Measurements from ENCODE around the gene TRRAP.

Gene TRRAP

DNA sequence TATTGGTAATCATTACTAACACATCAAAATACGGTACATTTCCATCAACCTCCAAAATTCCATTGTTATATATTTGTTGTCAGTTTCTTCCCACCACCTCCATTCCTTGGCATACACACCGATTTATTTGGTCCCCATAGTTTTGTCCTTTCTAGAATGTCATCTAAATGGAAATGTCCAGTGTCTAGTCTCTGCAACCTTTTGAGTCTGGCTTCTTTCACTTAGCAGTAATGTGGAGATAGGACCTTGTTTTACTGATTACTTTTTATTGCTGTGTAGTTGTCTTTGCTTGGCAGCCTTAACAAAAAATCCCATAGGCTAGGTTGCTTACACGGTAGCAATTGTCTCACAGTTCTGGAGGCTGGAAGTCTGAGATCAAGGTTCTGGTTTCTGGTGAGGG, 22.5 kb downstream of the TRRAP start:
- DNase-seq (ENCODE audit: low read depth, low spot score) = no peak

DNA sequence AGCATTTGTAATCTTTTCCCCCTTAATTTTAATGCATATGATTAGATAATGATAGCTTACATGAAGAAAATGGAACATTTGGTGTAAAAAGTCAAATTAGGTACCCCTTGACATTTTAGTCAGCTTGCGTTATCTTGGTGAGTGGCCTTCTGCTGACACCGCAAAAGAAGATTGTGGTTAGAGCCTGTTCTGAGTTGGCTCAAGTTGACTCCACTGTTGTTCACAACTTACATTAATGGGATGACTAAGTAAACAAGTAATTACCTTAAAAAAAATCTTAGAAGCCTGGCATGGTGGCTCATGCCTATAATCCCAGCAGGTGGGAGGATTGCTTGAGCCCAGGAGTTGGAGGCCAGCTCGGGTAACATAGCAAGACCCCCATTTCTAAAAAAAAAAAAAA, 24.2 kb downstream of the TRRAP start:
- no peak for DNase-seq (ENCODE audit: low read depth, low spot score)

DNA sequence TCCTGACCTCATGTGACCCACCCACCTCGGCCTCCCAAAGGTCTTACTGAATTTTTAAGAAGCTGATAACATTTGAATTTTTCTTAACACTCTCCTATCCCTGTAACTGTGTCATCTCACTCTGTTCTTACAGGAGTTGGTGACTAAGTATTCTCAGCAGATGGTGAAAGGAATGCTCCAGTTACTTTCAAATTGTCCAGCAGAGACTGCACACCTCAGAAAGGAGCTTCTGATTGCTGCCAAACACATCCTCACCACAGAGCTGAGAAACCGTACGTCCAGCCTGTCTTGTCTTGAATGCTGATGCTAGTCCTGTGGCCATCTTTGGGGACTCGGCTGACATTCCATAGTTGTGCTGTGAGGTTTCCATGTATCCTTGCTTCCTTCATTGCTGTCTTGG, 24.9 kb downstream of the TRRAP start:
- no peak for DNase-seq (ENCODE audit: low read depth, low spot score)

DNA sequence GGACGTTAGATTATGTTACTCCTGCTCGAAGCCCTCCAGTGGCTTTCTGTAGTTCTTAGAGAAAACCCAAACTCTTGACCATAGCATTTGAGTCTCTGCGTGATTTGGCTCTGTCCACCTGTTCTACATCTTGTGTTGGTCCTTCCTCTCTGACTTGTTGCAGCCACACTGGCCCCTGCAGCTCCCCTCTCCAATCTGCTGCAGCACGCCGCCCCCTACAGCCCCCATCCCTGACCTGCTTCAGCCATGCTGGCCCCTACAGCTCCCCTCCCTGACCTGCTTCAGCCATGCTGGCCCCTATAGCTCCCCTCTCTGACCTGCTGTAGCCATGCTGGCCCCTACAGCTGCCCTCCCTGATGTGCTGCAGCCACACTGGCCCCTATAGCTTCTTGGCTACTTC, 29.2 kb downstream of the TRRAP start:
- no peak for DNase-seq (ENCODE audit: low read depth, low spot score)

DNA sequence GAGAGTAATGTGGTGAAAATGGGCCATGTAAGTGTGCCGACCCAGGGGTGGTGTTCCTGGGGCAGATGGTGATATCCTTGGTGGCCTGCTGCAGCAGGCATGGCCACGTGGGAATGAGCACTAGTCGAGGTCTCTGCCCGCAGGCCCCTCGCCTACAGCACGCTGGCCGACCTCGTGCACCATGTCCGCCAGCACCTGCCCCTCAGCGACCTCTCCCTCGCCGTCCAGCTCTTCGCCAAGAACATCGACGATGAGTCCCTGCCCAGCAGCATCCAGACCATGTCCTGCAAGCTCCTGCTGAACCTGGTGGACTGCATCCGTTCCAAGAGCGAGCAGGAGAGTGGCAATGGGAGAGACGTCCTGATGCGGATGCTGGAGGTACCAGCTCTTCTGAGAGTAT, 30.3 kb downstream of the TRRAP start:
- no peak for DNase-seq (ENCODE audit: low read depth, low spot score)

DNA sequence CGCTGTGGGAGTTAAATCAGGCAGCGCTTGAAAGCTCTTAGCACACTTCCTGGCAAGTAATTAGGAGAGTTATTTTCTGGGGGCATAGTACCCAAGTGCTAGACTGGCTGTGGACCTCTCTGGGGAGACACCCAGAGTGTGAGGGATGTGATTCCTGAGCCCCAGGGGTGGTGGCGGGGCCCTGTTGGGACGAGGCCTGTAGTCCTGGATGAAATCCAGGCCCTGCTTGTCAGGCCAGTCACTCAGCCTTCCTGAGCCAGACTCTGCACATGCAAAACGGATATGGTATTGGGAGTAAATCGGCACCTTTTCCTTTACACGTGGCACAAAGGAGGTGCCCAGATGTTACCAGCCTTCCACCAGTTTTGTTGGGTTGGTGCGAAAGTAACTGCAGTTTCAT, 31.2 kb downstream of the TRRAP start:
- no peak for DNase-seq (ENCODE audit: low read depth, low spot score)

DNA sequence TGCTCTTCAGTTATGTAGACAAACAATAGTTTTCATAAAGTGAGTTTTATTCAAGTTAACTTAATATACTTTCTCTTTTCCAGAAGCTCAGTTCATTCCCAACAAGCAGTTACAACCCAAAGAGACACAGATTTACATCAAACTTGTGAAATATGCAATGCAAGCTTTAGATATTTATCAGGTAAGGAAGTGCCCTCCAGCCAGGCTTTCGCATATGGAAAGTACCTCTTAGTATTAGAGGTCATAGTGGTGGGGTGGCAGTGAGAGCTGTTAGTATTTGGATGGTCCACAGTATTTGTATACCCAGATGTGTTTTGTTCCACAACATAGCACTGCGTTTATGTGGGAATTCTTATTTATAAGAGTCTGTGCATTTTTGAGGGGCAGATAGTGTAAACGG, 32.1 kb downstream of the TRRAP start:
- DNase-seq (ENCODE audit: low read depth, low spot score) = no peak

DNA sequence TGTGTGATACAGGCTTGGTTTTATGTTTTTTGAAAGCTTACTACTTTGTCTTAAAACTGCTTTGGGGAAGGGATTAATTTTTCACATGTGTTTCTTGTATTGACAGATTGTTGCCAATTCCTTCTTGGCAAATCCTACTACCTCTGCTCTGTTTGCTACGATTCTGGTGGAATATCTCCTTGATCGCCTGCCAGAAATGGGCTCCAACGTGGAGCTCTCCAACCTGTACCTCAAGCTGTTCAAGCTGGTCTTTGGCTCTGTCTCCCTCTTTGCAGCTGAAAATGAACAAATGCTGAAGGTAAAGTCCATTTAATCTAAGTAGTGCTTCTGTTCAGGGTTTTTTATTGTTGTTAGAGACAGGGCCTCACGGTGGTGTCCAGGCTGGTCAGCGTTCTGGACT, 33.6 kb downstream of the TRRAP start:
- no peak for DNase-seq (ENCODE audit: low read depth, low spot score)

DNA sequence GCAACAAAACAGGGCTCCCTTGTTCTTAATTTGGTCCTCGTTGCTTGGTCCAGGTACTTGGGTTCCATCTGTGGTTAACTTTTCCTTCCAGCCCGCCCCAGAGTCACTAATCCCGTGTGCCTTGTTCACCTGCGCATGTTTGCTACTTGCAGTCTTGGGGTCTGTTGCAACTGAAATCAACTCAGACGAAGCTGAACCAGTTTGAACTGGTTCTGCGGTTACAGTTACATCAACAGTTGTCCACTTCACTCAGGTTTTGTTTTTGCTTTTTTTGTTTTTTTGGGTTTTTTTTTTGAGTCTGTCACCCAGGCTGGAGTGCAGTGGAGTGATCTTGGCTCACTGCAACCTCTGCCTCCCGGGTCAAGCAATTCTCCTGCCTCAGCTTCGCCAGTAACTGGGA, 34.7 kb downstream of the TRRAP start:
- DNase-seq (ENCODE audit: low read depth, low spot score) = no peak

DNA sequence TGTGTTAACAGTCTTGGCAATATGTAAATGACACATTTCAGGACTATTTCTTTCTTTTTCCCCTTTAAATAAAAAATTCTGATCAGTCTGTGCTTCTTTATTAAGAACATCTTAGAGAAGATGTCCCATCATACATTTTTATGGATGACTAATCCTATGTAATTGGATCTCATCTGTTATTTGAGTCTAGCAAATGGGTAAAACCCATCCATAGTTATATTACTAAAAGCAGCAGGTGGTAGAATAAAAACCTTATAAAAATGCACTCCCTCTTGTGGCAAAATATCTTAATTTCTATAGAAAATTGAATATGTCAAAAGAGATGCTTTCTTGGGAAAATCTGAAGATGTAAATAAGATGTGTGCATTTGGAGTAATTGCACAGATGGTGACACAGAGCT, 35.3 kb downstream of the TRRAP start:
- peak; percentile 16 for DNase-seq (ENCODE audit: low read depth, low spot score)

DNA sequence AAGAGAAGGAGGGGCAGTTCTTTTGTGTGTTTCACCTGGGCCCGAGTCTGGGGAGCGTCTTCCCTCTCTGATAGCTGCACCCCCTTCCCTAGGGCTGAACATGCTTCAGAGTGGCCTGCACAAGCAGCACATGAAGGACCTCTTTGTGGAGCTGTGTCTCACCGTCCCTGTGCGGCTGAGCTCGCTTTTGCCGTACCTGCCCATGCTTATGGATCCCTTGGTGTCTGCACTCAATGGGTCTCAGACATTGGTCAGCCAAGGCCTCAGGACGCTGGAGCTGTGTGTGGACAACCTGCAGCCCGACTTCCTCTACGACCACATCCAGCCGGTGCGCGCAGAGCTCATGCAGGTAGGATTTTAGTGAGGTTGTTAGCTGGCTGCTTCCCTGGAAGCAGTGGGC, 39.0 kb downstream of the TRRAP start:
- no peak for DNase-seq (ENCODE audit: low read depth, low spot score)

DNA sequence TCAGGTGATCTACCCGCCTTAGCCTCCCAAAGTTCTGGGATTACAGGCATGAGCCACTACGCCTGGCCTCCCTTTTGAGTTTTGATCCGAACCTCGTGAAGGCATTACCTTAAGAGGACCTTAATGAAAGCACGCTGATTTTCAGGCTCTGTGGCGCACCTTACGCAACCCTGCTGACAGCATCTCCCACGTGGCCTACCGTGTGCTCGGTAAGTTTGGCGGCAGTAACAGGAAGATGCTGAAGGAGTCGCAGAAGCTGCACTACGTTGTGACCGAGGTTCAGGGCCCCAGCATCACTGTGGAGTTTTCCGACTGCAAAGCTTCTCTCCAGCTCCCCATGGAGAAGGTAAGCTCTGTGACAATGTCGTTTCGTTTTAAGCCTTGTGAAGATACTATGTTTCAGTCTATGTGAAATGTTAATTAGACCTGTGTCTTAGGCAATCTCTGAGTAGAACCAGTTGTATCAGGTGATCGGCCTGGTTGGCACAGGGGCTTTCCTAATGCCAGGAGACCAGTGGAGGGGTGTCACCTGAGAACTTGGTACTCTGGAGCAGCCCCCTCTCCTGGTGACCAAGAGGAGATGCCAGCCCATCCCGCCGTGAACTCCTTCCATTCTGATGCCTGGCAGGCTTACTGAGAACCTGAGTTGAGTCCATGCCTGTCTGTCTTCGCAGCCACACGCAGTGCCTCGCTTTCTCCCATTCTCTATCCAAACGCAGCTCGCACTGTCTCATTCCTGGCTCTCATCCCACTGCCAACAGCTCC, 43.5 kb downstream of the TRRAP start:
- no peak for DNase-seq (ENCODE audit: low read depth, low spot score)

DNA sequence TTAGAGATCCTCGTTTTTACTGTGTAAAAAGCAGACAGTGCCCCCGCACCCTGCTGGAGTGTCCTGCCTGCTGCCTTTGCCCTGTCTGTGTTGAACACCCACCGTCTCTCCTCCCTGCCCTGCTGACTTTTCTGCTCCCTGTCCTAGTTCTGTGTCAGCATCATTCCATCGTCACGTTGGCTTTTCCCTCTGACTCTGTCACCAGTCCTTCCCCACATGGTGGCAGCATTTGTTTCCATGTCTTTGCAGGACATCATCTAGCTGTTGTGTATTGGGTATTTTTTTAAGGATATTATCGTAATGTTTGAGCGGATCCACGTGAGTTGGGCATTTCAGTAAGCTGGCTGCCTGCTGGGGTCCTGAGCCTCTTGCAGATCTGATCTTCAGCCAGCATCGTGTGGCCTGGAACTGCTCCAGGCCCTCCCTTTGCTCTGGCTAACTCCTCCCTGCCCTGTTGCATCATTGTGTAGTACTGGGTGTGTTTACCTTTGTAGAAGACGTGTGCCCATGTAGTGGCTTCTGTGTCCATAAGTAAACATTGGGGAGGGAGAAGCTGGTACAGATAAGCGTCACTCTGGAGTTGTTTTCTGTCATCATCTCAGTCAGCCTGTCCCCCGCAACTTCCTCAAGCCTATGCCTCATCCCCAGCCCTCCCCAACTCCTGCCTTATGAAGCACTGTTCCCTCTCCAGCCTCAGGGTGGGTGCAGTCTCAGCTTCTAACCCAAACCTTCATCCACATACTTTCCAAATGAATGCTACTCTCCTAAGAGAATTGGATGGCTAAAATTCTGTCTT, 44.3 kb downstream of the TRRAP start:
- DNase-seq (ENCODE audit: low read depth, low spot score) = peak; percentile 27

DNA sequence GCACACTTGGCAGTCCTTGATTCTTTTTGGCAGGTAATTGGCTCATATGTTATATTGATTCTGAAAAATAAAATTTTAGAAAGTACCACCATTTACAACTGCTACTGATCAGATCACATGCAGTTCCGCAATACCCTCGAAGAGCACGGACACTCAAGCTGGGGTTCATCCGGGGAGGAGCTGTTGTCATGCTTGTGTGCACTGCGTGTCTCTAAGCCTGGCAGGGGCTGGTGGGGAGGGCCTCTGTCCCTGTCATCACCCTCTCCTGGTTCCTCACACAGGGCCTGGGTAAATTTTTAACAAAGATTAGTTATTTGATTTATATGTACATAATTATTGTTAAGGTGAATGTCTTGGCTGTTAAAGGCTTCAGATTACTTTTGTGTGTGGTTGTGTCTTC, 45.2 kb downstream of the TRRAP start:
- no peak for DNase-seq (ENCODE audit: low read depth, low spot score)

DNA sequence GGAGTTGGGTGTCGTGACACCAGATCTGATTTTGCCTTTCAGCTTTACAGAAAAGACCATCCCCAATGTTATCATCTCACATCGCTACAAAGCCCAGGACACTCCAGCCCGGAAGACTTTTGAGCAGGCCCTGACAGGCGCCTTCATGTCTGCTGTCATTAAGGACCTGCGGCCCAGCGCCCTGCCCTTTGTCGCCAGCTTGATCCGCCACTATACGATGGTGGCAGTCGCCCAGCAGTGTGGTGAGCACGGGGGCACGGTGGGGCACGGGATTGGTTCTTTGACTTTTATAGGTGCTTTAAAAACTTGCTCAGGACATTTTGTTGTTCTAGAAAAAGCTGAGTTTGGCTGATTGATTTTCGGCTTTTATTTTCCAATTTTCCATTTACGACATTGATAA, 48.8 kb downstream of the TRRAP start:
- no peak for DNase-seq (ENCODE audit: low read depth, low spot score)

DNA sequence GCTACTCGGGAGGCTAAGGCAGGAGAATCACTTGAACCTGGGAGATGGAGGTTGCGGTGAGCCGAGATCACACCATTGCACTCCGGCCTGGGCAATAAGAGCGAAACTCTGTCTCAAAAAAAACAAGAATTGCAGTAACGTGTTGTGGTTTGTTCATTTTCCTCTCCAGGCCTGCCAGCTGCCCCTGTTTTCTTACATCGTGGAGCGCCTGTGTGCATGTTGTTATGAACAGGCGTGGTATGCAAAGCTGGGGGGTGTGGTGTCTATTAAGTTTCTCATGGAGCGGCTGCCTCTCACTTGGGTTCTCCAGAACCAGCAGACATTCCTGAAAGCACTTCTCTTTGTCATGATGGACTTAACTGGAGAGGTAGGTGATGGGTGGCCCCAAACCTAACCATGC, 52.1 kb downstream of the TRRAP start:
- no peak for DNase-seq (ENCODE audit: low read depth, low spot score)

DNA sequence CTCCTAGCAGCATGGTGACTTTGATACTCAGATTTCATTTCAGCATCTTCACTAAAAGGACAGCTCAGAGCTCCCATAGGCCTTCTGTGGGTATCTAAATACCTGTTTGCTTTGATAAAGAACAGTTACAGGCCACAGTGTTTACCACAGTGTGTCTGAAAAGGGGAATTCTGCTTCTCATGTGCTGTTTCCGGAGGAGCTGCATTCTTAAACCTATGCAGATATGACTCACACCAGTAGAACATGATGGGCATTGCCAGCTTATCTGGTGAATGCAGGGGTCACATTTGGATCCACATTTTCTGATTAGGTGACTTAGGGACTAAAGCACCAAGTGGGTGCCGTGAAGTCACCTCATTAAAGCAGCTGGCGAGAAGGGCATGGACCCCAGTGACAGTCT, 52.6 kb downstream of the TRRAP start:
- no peak for DNase-seq (ENCODE audit: low read depth, low spot score)

DNA sequence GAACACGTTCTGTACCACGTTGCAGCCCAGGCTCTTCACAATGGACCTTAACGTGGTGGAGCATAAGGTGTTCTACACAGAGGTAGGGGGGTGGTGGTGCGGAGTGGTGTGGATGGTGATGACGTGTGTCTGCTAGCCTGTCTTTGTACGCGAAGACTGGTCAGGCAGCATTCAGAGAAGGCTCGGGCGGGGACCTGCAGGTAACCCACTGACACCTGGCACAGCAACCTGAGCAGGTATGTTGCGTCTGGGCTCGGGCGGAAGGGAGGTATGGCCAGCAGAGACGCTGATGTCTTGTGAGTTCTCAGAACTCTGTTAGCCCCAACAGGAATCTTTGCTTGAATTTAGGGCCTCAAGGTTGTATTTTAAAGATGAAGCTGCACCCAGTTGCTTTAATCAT, 55.0 kb downstream of the TRRAP start:
- no peak for DNase-seq (ENCODE audit: low read depth, low spot score)

DNA sequence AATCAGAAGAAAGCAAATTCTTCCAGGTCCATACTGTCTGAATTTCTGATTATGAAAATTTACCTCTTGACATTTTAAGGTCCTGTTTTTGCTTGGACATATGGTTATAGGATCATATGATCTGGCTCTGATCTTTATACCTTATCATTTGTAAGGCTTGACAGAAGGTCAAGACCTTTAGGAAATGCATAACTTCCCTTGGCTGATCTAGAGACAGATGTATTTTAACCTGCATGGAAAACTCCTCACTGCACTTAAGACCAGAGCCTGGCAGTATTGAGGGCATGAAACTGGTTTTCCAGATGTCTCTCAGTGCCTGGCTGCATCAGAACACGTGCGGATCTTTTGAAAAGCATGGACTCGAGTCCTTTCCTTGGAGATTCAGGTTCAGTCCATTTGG, 55.9 kb downstream of the TRRAP start:
- no peak for DNase-seq (ENCODE audit: low read depth, low spot score)

DNA sequence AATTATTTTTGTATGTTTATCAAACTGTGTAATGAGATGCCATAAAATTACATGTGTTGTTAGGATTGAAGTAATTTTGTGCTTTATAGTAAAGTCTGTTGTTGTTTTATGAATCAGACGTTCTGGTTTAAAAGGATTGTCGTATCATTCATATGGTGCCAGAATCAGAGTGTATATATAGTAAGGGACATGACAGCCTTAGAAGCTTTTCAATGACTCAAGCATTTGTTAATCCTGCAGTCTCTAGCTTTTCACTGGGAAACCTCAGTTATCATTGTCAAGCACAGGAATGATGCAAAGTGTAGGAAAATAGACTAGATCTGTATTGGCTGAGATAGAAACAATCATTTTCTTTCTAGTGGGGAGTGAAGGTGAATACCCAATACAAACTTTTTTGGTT, 57.5 kb downstream of the TRRAP start:
- DNase-seq (ENCODE audit: low read depth, low spot score) = no peak

DNA sequence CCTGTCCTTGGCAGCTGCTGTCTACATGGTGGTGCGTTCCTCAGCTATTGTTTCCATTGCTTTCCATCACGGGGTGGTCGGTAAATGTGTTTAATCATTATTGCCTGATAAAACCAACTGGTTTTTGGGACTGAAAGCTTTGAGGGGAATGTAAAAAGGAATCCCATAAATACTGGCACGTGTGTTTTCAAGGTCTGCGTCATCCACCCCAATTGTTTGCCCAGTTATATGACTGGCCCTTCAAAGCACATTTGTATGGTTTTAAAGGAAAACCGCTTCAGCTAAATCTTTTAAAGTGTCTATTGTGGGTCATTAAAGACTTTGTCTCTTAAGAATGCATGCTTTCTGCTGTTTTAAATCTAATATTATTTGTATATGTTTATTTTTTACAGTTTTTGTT, 65.0 kb downstream of the TRRAP start:
- DNase-seq (ENCODE audit: low read depth, low spot score) = no peak

DNA sequence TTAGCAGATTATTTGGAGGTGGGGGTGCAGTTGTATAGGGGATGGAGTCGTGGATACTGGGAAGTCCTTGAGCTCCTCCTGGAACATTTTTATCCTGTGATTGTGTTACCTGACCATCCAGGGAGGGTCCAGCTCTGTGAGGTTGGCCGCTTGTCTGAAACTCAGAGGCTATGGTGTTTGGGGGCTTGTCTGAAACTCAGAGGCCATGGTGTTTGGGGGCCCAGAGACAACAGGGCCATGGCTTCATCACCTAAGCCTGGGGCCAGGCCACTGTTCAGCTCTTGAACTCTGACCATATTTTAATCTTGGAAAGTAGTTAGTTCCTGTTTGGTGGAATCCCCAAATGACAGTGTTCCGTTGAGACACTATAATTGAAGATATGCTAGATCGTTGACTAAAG, 66.1 kb downstream of the TRRAP start:
- no peak for DNase-seq (ENCODE audit: low read depth, low spot score)

DNA sequence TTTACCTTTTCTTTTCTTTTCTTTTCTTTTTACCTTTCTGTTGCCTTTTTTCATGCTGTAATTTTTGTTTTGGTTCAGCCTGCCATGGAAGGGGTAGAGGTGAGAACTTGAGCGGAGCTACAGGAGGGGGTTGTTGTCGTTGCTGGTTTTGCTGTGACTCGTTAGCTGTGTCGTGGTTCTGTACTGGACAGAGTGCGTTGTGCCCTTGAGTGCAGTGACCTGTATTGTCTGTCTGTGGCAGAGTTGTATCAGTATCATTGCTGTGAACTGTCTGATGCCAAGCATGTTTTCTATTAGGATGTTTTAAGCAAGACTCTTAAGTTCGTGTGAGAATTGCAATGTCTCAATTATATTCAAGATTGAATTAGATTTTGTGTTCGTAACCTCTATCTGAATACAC, 67.5 kb downstream of the TRRAP start:
- DNase-seq (ENCODE audit: low read depth, low spot score) = no peak

Measured in brain pericyte (primary cell).